NCI-H345 treated with DMSO at 0.1 percent for 48 hours (cell line): ENCODE results near the gene H1-8.

Source experiments
- DNase-seq: peaks from one replicate; lab custom pipeline; 2025; ENCODE audit not compliant: unreplicated experiment; lab: John Stamatoyannopoulos, UW

The H1-8 gene

GRCh38 chr3:129592381-129593131 lies 49.6 kb downstream of the H1-8 start:
- DNase-seq = no peak

GRCh38 chr3:129593230-129593594 lies 50.2 kb downstream of the H1-8 start:
- no peak for DNase-seq

GRCh38 chr3:129593595-129594339 lies 50.8 kb downstream of the H1-8 start:
- peak; percentile 80 for DNase-seq

- DNase-seq = no peak
Observed at GRCh38 chr3:129594409-129594808, 51.4 kb downstream of the H1-8 start.

GRCh38 chr3:129594907-129595390 lies 52.0 kb downstream of the H1-8 start:
- no peak for DNase-seq

GRCh38 chr3:129595544-129596193 lies 52.7 kb downstream of the H1-8 start:
- no peak for DNase-seq

- no peak for DNase-seq
Observed at GRCh38 chr3:129596194-129597086, 53.5 kb downstream of the H1-8 start.

GRCh38 chr3:129597087-129597999 lies 54.4 kb downstream of the H1-8 start:
- no peak for DNase-seq

- no peak for DNase-seq
Observed at GRCh38 chr3:129598000-129598381, 55.0 kb downstream of the H1-8 start.

GRCh38 chr3:129598484-129598883 lies 55.5 kb downstream of the H1-8 start:
- DNase-seq = no peak

GRCh38 chr3:129599073-129599472 lies 56.1 kb downstream of the H1-8 start:
- DNase-seq = no peak

GRCh38 chr3:129599607-129600006 lies 56.6 kb downstream of the H1-8 start:
- no peak for DNase-seq

GRCh38 chr3:129600348-129600747 lies 57.4 kb downstream of the H1-8 start:
- DNase-seq = no peak
